K562 (cell line): Measurements from ENCODE around the gene CEL. TPM values are rescaled to one million over a fixed set of nuclear protein-coding genes. Genes with fewer than 3 reads are reported as not detected.
A peak's percentile ranks its signal among the peaks of the same experiment; 100 is the strongest.
"Not testable (repeated sequence)": the region's sequence is repeated elsewhere in the genome, so short reads cannot be mapped to it uniquely, and the experiment has no call there.

Source experiments
- ATAC-seq: fragments of 200-7000 bp; cut with Tn5 transposase; 3 replicates; pipeline ENCODE4 v1.9.1; 2020; ENCODE audit warnings: moderate library complexity
- BruUV-seq: library from RNA; stranded (reverse); fragments of 400-500 nt; replicated peaks from 2 replicates; lab custom pipeline; 2021; lab: Mats Ljungman, UMichigan
- CTCF ChIA-PET: fragments of 300-600 bp; formaldehyde crosslinking; extraction: SDS; loops from one replicate; lab custom pipeline; 2021; ENCODE audit warnings: low intra/inter-chr PET ratio; lab: Yijun Ruan, JAX
- POLR2A ChIA-PET: fragments of 300-600, 350-650 bp; sonication (Branson Sonifier 250); formaldehyde crosslinking; extraction: SDS; loops from one replicate; lab custom pipeline; 2021; ENCODE audit warnings: antibody characterized with exemption, inconsistent platforms; lab: Yijun Ruan, JAX
- DNase-seq, 4 experiments: peaks; one replicate each; pipeline versions ENCODE4 v3.0.0 to v3.0.0-alpha.2; 2011 to 2018; ENCODE audit warnings: low spot score in 3 of 4, mixed read lengths in 3 of 4; ENCODE audit errors: extremely low read depth in 1 of 4
- FAIRE-seq: peaks from 2 replicates; lab custom pipeline; 2011; peaks lifted over from hg19 to GRCh38; lab: Jason Lieb, UNC
- H2AFZ ChIP-seq: 2 replicates; pipeline ENCODE4 v1.6.0; 2011; ENCODE audit warnings: low read depth, low read length, control low read depth, inconsistent platforms
- H3K27ac ChIP-seq: fragments of 200-600 bp; 3 replicates; pipeline ENCODE4 v1.8.0; 2011; ENCODE audit warnings: low read depth, mild to moderate bottlenecking, control low read depth, inconsistent platforms, low read length, moderate library complexity, mixed read lengths; ENCODE audit errors: extremely low read depth
- H3K27me3 ChIP-seq, 2 experiments: fragments of 300-600 bp in 1 of 2; 2 replicates in 1 of 2; 3 replicates in 1 of 2; pipeline versions ENCODE4 v1.6.0 to v1.8.0; 2011; ENCODE audit warnings: inconsistent platforms in 2 of 2, low read length in 2 of 2, mild to moderate bottlenecking in 1 of 2, mixed read lengths in 1 of 2, moderate library complexity in 1 of 2; ENCODE audit not compliant: control insufficient read depth in 2 of 2, insufficient read depth in 2 of 2
- H3K36me3 ChIP-seq: fragments of 300-600 bp; 3 replicates; pipeline ENCODE4 v1.8.0; 2011; ENCODE audit warnings: mild to moderate bottlenecking, low read length, inconsistent platforms; ENCODE audit not compliant: control insufficient read depth, insufficient read depth
- H3K4me1 ChIP-seq, 2 experiments: fragments of 200-600 bp in 1 of 2; replicated peaks in 1 of 2; 2 replicates in 1 of 2; 3 replicates in 1 of 2; pipeline versions ENCODE4 v1.5.1 to v1.8.0; 2011; ENCODE audit warnings: inconsistent platforms in 2 of 2, low read length in 2 of 2, mild to moderate bottlenecking in 1 of 2, mixed read lengths in 1 of 2, moderate library complexity in 1 of 2; ENCODE audit not compliant: control insufficient read depth in 2 of 2, insufficient read depth in 2 of 2
- H3K4me2 ChIP-seq: 2 replicates; pipeline ENCODE4 v1.6.1; 2011; ENCODE audit warnings: low read length, control low read depth, inconsistent platforms, mixed read lengths; ENCODE audit not compliant: insufficient read depth
- H3K4me3 ChIP-seq: fragments of 200-600 bp; sonication (generic), shearing (Covaris generic); 2 replicates; pipeline ENCODE4 v1.5.1; 2016; ENCODE audit warnings: control low read depth, inconsistent platforms
- H3K79me2 ChIP-seq: fragments of 200-600 bp; 3 replicates; pipeline ENCODE4 v1.8.0; 2011; ENCODE audit warnings: low read length, inconsistent platforms; ENCODE audit not compliant: control insufficient read depth, insufficient read depth
- H3K9ac ChIP-seq, 2 experiments: 2 replicates each; pipeline versions ENCODE4 v1.6.0 to v1.6.1; 2011; ENCODE audit warnings: low read depth in 2 of 2, low read length in 2 of 2, control low read depth in 1 of 2, inconsistent platforms in 1 of 2, mild to moderate bottlenecking in 1 of 2, mixed read lengths in 1 of 2; ENCODE audit not compliant: insufficient read depth in 1 of 2
- H3K9me1 ChIP-seq: one replicate; pipeline ENCODE4 v1.6.0; 2011; ENCODE audit warnings: inconsistent platforms, mild to moderate bottlenecking, low read length, moderate library complexity; ENCODE audit not compliant: control insufficient read depth, insufficient read depth
- H3K9me3 ChIP-seq: replicated peaks from 2 replicates; pipeline ENCODE4 v1.5.1; 2011; ENCODE audit warnings: low read depth, low read length, inconsistent platforms; ENCODE audit not compliant: control insufficient read depth, insufficient read depth
- H4K20me1 ChIP-seq: replicated peaks from 2 replicates; pipeline ENCODE4 v1.6.1; 2011; ENCODE audit warnings: low read length, inconsistent platforms, mixed read lengths; ENCODE audit not compliant: control insufficient read depth, insufficient read depth
- BCOR ChIP-seq: fragments of 450-650 bp; IDR thresholded peaks from 2 replicates; pipeline ENCODE4 v1.6.1; 2016
- CTCF ChIP-seq, 3 experiments: IDR thresholded peaks in 2 of 3; conservative IDR thresholded peaks in 1 of 3; 2 replicates each; pipeline ENCODE4 v1.5.1; 2011 to 2012; ENCODE audit warnings: low read length in 3 of 3, mild to moderate bottlenecking in 3 of 3, control low read depth in 2 of 3, improper control_type of control experiment in 1 of 3, inconsistent platforms in 1 of 3, low read depth in 1 of 3, mixed read lengths in 1 of 3, moderate library complexity in 1 of 3; ENCODE audit not compliant: insufficient read depth in 2 of 3
- DEAF1 ChIP-seq: fragments of 450-650 bp; formaldehyde crosslinking; IDR thresholded peaks from 2 replicates; pipeline ENCODE4 v1.4.0; 2020; ENCODE audit warnings: mild to moderate bottlenecking, moderate library complexity
- EP300 ChIP-seq: IDR thresholded peaks from 2 replicates; pipeline ENCODE4 v1.6.1; 2012; ENCODE audit warnings: low read length, improper control_type of control experiment
- MAX ChIP-seq: sonication (generic); formaldehyde crosslinking; IDR thresholded peaks from 2 replicates; pipeline ENCODE4 v1.9.0; 2022; ENCODE audit warnings: mild to moderate bottlenecking, missing genetic modification reagents
- MNT ChIP-seq, 2 experiments: fragments of 450-650 bp; conservative IDR thresholded peaks; 2 replicates each; pipeline ENCODE4 v1.6.1; 2017; ENCODE audit warnings: mild to moderate bottlenecking in 2 of 2, moderate library complexity in 2 of 2
- NR4A1 ChIP-seq, 2 experiments: fragments of 250-450 bp in 1 of 2; fragments of 450-650 bp in 1 of 2; sonication (Bioruptor Pico) in 1 of 2; IDR thresholded peaks; 2 replicates each; pipeline versions ENCODE4 v1.4.0 to v1.6.1; 2016 to 2020; ENCODE audit warnings: mild to moderate bottlenecking in 2 of 2, missing compliant biosample characterization in 1 of 2, missing genetic modification characterization in 1 of 2, moderate library complexity in 1 of 2
- RCOR1 ChIP-seq, 2 experiments: IDR thresholded peaks; 2 replicates each; pipeline ENCODE4 v1.6.1; 2012; ENCODE audit warnings: low read depth in 2 of 2, low read length in 2 of 2, borderline replicate concordance in 1 of 2, improper control_type of control experiment in 1 of 2
- TCF3 ChIP-seq: sonication (generic); formaldehyde crosslinking; IDR thresholded peaks from 2 replicates; pipeline ENCODE4 v1.4.0; 2020; ENCODE audit warnings: mild to moderate bottlenecking, missing genetic modification reagents
- ZBTB33 ChIP-seq: sonication (generic); formaldehyde crosslinking; IDR thresholded peaks from 2 replicates; pipeline ENCODE4 v1.8.1; 2023; ENCODE audit warnings: mild to moderate bottlenecking, missing genetic modification reagents
- WGBS: fragments of 100-300 bp; shearing (Covaris generic); methylation state at CpG from one replicate; pipeline ENCODE4 v1.1.6; 2016; ENCODE audit warnings: low coverage, mixed read lengths; ENCODE audit not compliant: insufficient coverage; ENCODE audit errors: missing lambda C conversion rate; 5-methylcytosine and 5-hydroxymethylcytosine counted together
- in situ Hi-C: fragments of 300-500 bp; cut with MboI; formaldehyde crosslinking; loops from 4 replicates; pipeline ENCODE4 v1.15.0; 2018; ENCODE audit warnings: inconsistent platforms, mixed read lengths
- intact Hi-C: fragments of 100-400 bp; cut with micrococcal nuclease; formaldehyde crosslinking; loops from 2 replicates; pipeline ENCODE4 v1.14.2; 2022
- polyA plus RNA-seq, 8 experiments: library from polyadenylated mRNA; depleted of rRNA in 4 of 8; stranded (reverse) in 5 of 8; unstranded in 3 of 8; fragments of >200 nt; fragmentation: Nextera tagmentation in 2 of 8; fragmentation: Illumina TruSeq in 1 of 8; extraction: Ambion mirVana in 2 of 8; extraction: Trizol in 1 of 8; gene quantifications; 2 replicates each; pipeline versions ENCODE4 v1.2.1 to v1.2.3, GENCODE V29; 2011 to 2014; ENCODE audit warnings: inconsistent platforms in 1 of 8, missing spikeins in 1 of 8
- total RNA-seq, 7 experiments: library from RNA; depleted of rRNA in 6 of 7; stranded (reverse); fragments of >200 nt in 6 of 7; fragmentation: Illumina TruSeq in 2 of 7; extraction: Trizol in 2 of 7; gene quantifications; 2 replicates each; pipeline versions ENCODE4 v1.2.1 to v1.2.3, GENCODE V29; 2011 to 2021; ENCODE audit warnings: low replicate concordance in 1 of 7

Gene CEL
- total and polyA plus RNA-seq, 9 of the 15 experiments (the other 6 are each of a cell fraction or from before 2014, with no cell fraction given) = 0.09 to 3.0 (median 0.51) TPM; not detected in 2

GRCh38 chr9:133060417-133060841 lies 1.4 kb upstream of the CEL start (continued):
- TF ChIP-seq ZBTB33 (CRISPR knock-in tag) = no peak
- no peak for TF ChIP-seq BCOR
- TF ChIP-seq NR4A1 (CRISPR knock-in tag; IDR thresholded peaks at IDR 0.05) = no peak
- no peak for TF ChIP-seq NR4A1 (tag; IDR thresholded peaks at IDR 0.05)
- TF ChIP-seq MAX (CRISPR knock-in tag) = no peak
- TF ChIP-seq TCF3 (CRISPR knock-in tag) = peak; percentile 70
- no peak for TF ChIP-seq DEAF1 (CRISPR knock-in tag)
- peak; percentile 36; the same call in 1 of the 2 replicates for TF ChIP-seq EP300
- peak in 1 of 2 experiments; percentile 73; a peak in 1 of 4 replicates for TF ChIP-seq RCOR1 (IDR thresholded peaks at IDR 0.05; ENCODE audit: borderline replicate concordance in 1 of 2, low read depth in 2 of 2, low read length in 2 of 2)
- TF ChIP-seq CTCF (IDR thresholded peaks at IDR 0.05 in 2 of 3, conservative IDR thresholded peaks at IDR 0.05 in 1 of 3; ENCODE audit: insufficient read depth in 2 of 3, low read depth in 1 of 3, low read length in 3 of 3) = 0 out of 6 replicates have a peak, but pooled peaks of 1 of the 3 experiments have one; percentile 9
- TF ChIP-seq MNT (conservative IDR thresholded peaks at IDR 0.05) = no peak
- TF ChIP-seq, all 486 proteins: peak for 27

GRCh38 chr9:133061019-133061763 lies 590 bp upstream of the CEL start:
- H3K36me3 ChIP-seq = peaks cover 22% of the 10 kb centered on the region; the same call in 2 of the 3 replicates
- H2AFZ ChIP-seq, H3K9me3 ChIP-seq, H3K27ac ChIP-seq, H3K4me3 ChIP-seq, H3K9me1 ChIP-seq, in situ Hi-C loops, H3K27me3 ChIP-seq, CTCF ChIA-PET, H4K20me1 ChIP-seq, H3K4me2 ChIP-seq, intact Hi-C loops, BruUV-seq, FAIRE-seq, H3K79me2 ChIP-seq: not testable (repeated sequence)
- 64% methylated on average over 10 of the region's 14 CpGs for WGBS
- POLR2A ChIA-PET = interaction anchor here (0.6 kb wide), 1 partner anchor 319 kb away, joined by 3 read pairs; no protein-coding TSS in a partner anchor
- H3K9ac ChIP-seq = peak overlapping the region in 1 of 2 experiments; percentile 52; a peak in 1 of 4 replicates
- ATAC-seq (peak; percentile 22), DNase-seq (peak in 1 of 4 experiments; percentile 11)
- peaks cover 20 to 59% of the 10 kb centered on the region in 2 experiments for H3K4me1 ChIP-seq
